HepG2 (cell line): Measurements from ENCODE around the gene VAMP2. TPM values are rescaled to one million over a fixed set of nuclear protein-coding genes. Genes with fewer than 3 reads are reported as not detected.
A peak's percentile ranks its signal among the peaks of the same experiment; 100 is the strongest.

ENCODE experiments used
- ESRRA ChIP-seq: sonication (generic); formaldehyde crosslinking; IDR thresholded peaks from 2 replicates; pipeline ENCODE4 v1.5.1; 2020; ENCODE audit warnings: mild to moderate bottlenecking, low read depth, missing genetic modification reagents
- GATAD2A ChIP-seq: IDR thresholded peaks from 2 replicates; pipeline ENCODE4 v1.6.1; 2016
- HHEX ChIP-seq: IDR thresholded peaks from 2 replicates; pipeline ENCODE4 v1.6.1; 2016; ENCODE audit warnings: control low read depth
- HOXA5 ChIP-seq: sonication (generic); formaldehyde crosslinking; IDR thresholded peaks from 2 replicates; pipeline ENCODE4 v1.4.0; 2020; ENCODE audit warnings: missing genetic modification reagents
- KLF11 ChIP-seq: IDR thresholded peaks from 2 replicates; pipeline ENCODE4 v1.6.1; 2016; ENCODE audit warnings: missing compliant biosample characterization
- LCORL ChIP-seq, 2 experiments: fragments of 450-650 bp in 1 of 2; sonication (generic) in 1 of 2; formaldehyde crosslinking in 1 of 2; IDR thresholded peaks; 2 replicates each; pipeline versions ENCODE4 v1.5.0 to v1.6.1; 2017 to 2020; ENCODE audit warnings: antibody characterized with exemption in 1 of 2, missing genetic modification reagents in 1 of 2
- MLLT10 ChIP-seq: sonication (generic); formaldehyde crosslinking; IDR thresholded peaks from 2 replicates; pipeline ENCODE4 v1.4.0; 2020; ENCODE audit warnings: missing genetic modification reagents
- MTA1 ChIP-seq: sonication (generic); formaldehyde crosslinking; IDR thresholded peaks from 2 replicates; pipeline ENCODE4 v1.4.0; 2020; ENCODE audit warnings: missing genetic modification reagents, mild to moderate bottlenecking, borderline replicate concordance
- MYC ChIP-seq: sonication (generic); formaldehyde crosslinking; IDR thresholded peaks from 2 replicates; pipeline ENCODE4 v1.9.0; 2021; ENCODE audit warnings: missing genetic modification reagents, borderline replicate concordance
- SAP130 ChIP-seq: IDR thresholded peaks from 2 replicates; pipeline ENCODE4 v1.6.1; 2016; ENCODE audit warnings: low read depth
- SMAD9 ChIP-seq: sonication (generic); formaldehyde crosslinking; IDR thresholded peaks from 2 replicates; pipeline ENCODE4 v1.5.1; 2020; ENCODE audit warnings: mild to moderate bottlenecking, missing genetic modification reagents
- SMYD3 ChIP-seq: sonication (generic); formaldehyde crosslinking; IDR thresholded peaks from 2 replicates; pipeline ENCODE4 v1.8.1; 2023; ENCODE audit warnings: mild to moderate bottlenecking, missing genetic modification reagents
- ZFP62 ChIP-seq: sonication (generic); formaldehyde crosslinking; IDR thresholded peaks from 2 replicates; pipeline ENCODE4 v1.4.0; 2020; ENCODE audit warnings: missing genetic modification reagents
- ZNF124 ChIP-seq: sonication (generic); formaldehyde crosslinking; IDR thresholded peaks from 2 replicates; pipeline ENCODE4 v1.4.0; 2020; ENCODE audit warnings: missing genetic modification reagents
- ZNF253 ChIP-seq: sonication (generic); formaldehyde crosslinking; IDR thresholded peaks from 2 replicates; pipeline ENCODE4 v1.8.0; 2022; ENCODE audit warnings: mild to moderate bottlenecking, missing genetic modification reagents, borderline replicate concordance
- ZNF451 ChIP-seq: sonication (generic); formaldehyde crosslinking; IDR thresholded peaks from 2 replicates; pipeline ENCODE4 v1.5.0; 2020; ENCODE audit warnings: mild to moderate bottlenecking, missing genetic modification reagents
- ZNF615 ChIP-seq: sonication (generic); formaldehyde crosslinking; IDR thresholded peaks from 2 replicates; pipeline ENCODE4 v1.5.0; 2020; ENCODE audit warnings: mild to moderate bottlenecking, missing genetic modification reagents, borderline replicate concordance
- ZNF670 ChIP-seq: sonication (generic); formaldehyde crosslinking; IDR thresholded peaks from 2 replicates; pipeline ENCODE4 v1.8.0; 2022; ENCODE audit warnings: mild to moderate bottlenecking, missing genetic modification reagents, borderline replicate concordance
- ZNF672 ChIP-seq: sonication (generic); formaldehyde crosslinking; IDR thresholded peaks from 2 replicates; pipeline ENCODE4 v1.8.1; 2022; ENCODE audit warnings: missing genetic modification reagents
- ZNF761 ChIP-seq: sonication (generic); formaldehyde crosslinking; conservative IDR thresholded peaks from 2 replicates; pipeline ENCODE4 v1.4.0; 2020; ENCODE audit warnings: mild to moderate bottlenecking, missing genetic modification reagents
- ZNF792 ChIP-seq: IDR thresholded peaks from 2 replicates; pipeline ENCODE4 v1.6.1; 2016
- polyA plus RNA-seq, 8 experiments: library from polyadenylated mRNA; depleted of rRNA in 3 of 8; stranded (reverse) in 7 of 8; unstranded in 1 of 8; fragments of >200 nt; fragmentation: Illumina TruSeq in 4 of 8; extraction: Trizol in 4 of 8; gene quantifications; 2 replicates each; pipeline versions ENCODE4 v1.2.1 to v1.2.3, GENCODE V29; 2011 to 2016; ENCODE audit warnings: low read depth in 4 of 8, missing spikeins in 1 of 8, mixed read lengths in 1 of 8; ENCODE audit not compliant: insufficient read depth in 1 of 8
- total RNA-seq, 5 experiments: library from RNA; depleted of rRNA; stranded (reverse); fragments of >200 nt; fragmentation: Illumina TruSeq; extraction: Trizol; gene quantifications; 2 replicates each; pipeline ENCODE4 v1.2.3, GENCODE V29; 2016; ENCODE audit warnings: low read depth in 1 of 5
- TF ChIP-seq, protein P1 (sequence below): sonication (generic); formaldehyde crosslinking; IDR thresholded peaks from 2 replicates; pipeline ENCODE4 v1.5.0; 2020; ENCODE audit warnings: missing genetic modification reagents, mild to moderate bottlenecking, borderline replicate concordance
- TF ChIP-seq, protein P2 (sequence below): IDR thresholded peaks from 2 replicates; pipeline ENCODE4 v1.6.1; 2018; ENCODE audit warnings: missing genetic modification reagents, mild to moderate bottlenecking, missing compliant biosample characterization
- TF ChIP-seq, protein P3 (sequence below): sonication (generic); formaldehyde crosslinking; IDR thresholded peaks from 2 replicates; pipeline ENCODE4 v1.4.0; 2020; ENCODE audit warnings: missing genetic modification reagents
- TF ChIP-seq, protein P4 (sequence below): sonication (generic); formaldehyde crosslinking; IDR thresholded peaks from 2 replicates; pipeline ENCODE4 v1.8.1; 2023; ENCODE audit warnings: missing genetic modification reagents, inconsistent platforms, borderline replicate concordance
- TF ChIP-seq, protein P5 (sequence below): sonication (generic); formaldehyde crosslinking; IDR thresholded peaks from 2 replicates; pipeline ENCODE4 v1.4.0; 2020; ENCODE audit warnings: mild to moderate bottlenecking, missing genetic modification reagents

The VAMP2 gene
- total and polyA plus RNA-seq, 2 of the 13 experiments (the other 11 are each of a cell fraction or from before 2014, with no cell fraction given): 3.9 to 17.2 TPM

DNA sequence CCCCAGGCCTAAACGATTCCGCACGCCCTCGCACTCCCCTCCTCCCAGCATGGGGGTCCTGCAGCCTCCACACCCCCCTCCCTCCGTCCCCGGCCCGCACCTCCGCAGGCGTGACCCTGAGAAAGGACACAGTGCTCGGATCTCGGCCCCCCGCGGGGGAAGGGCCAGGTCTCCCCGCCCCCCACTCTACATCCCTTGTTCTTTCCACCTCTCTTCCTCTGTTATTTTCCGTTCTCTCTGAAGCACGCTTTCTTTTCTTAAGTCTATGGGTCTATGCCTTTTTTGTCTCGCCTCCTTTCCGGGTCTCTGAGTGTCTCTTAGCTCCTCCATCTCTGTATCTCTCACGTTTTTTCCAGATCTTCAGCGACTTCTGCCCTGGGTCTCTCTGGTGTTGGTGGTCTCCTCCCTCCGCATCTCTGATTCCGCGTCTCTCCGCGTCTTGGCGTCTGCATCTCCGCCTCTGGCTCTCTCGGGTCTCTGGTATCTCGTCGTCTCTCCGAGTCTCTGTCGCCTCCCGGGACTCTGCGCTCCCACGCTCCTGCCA lies 36.7 kb downstream of the VAMP2 start (continued):
- TF ChIP-seq, protein P1, sequence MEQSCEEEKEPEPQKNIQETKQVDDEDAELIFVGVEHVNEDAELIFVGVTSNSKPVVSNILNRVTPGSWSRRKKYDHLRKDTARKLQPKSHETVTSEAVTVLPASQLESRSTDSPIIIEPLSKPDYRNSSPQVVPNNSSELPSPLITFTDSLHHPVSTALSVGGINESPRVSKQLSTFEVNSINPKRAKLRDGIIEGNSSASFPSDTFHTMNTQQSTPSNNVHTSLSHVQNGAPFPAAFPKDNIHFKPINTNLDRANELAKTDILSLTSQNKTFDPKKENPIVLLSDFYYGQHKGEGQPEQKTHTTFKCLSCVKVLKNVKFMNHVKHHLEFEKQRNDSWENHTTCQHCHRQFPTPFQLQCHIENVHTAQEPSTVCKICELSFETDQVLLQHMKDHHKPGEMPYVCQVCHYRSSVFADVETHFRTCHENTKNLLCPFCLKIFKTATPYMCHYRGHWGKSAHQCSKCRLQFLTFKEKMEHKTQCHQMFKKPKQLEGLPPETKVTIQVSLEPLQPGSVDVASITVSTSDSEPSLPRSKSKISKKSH (CRISPR knock-in tag): no peak
- TF ChIP-seq MLLT10 (CRISPR knock-in tag): no peak
- TF ChIP-seq, protein P2, sequence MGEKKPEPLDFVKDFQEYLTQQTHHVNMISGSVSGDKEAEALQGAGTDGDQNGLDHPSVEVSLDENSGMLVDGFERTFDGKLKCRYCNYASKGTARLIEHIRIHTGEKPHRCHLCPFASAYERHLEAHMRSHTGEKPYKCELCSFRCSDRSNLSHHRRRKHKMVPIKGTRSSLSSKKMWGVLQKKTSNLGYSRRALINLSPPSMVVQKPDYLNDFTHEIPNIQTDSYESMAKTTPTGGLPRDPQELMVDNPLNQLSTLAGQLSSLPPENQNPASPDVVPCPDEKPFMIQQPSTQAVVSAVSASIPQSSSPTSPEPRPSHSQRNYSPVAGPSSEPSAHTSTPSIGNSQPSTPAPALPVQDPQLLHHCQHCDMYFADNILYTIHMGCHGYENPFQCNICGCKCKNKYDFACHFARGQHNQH: no peak
- no peak for TF ChIP-seq HOXA5 (CRISPR knock-in tag)
- TF ChIP-seq LCORL (IDR thresholded peaks at IDR 0.05): no peak
- TF ChIP-seq LCORL (CRISPR knock-in tag; IDR thresholded peaks at IDR 0.05): no peak
- TF ChIP-seq, protein P3, sequence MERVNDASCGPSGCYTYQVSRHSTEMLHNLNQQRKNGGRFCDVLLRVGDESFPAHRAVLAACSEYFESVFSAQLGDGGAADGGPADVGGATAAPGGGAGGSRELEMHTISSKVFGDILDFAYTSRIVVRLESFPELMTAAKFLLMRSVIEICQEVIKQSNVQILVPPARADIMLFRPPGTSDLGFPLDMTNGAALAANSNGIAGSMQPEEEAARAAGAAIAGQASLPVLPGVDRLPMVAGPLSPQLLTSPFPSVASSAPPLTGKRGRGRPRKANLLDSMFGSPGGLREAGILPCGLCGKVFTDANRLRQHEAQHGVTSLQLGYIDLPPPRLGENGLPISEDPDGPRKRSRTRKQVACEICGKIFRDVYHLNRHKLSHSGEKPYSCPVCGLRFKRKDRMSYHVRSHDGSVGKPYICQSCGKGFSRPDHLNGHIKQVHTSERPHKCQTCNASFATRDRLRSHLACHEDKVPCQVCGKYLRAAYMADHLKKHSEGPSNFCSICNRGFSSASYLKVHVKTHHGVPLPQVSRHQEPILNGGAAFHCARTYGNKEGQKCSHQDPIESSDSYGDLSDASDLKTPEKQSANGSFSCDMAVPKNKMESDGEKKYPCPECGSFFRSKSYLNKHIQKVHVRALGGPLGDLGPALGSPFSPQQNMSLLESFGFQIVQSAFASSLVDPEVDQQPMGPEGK (CRISPR knock-in tag): peak; percentile 33; the same call in 1 of the 2 replicates
- TF ChIP-seq SMYD3 (CRISPR knock-in tag): no peak
- no peak for TF ChIP-seq KLF11 (CRISPR knock-in tag)
- no peak for TF ChIP-seq ESRRA
- TF ChIP-seq, protein P4, sequence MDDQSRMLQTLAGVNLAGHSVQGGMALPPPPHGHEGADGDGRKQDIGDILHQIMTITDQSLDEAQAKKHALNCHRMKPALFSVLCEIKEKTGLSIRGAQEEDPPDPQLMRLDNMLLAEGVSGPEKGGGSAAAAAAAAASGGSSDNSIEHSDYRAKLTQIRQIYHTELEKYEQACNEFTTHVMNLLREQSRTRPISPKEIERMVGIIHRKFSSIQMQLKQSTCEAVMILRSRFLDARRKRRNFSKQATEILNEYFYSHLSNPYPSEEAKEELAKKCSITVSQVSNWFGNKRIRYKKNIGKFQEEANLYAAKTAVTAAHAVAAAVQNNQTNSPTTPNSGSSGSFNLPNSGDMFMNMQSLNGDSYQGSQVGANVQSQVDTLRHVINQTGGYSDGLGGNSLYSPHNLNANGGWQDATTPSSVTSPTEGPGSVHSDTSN (CRISPR knock-in tag): no peak
- TF ChIP-seq ZNF761: no peak
- 0 out of 2 replicates have a peak, but pooled peaks have one; percentile 9 for TF ChIP-seq ZNF792 (CRISPR knock-in tag)
- no peak for TF ChIP-seq ZNF451 (CRISPR knock-in tag)
- no peak for TF ChIP-seq ZFP62 (CRISPR knock-in tag)
- TF ChIP-seq ZNF253 (CRISPR knock-in tag): no peak
- TF ChIP-seq SMAD9 (CRISPR knock-in tag): no peak
- TF ChIP-seq, protein P5, sequence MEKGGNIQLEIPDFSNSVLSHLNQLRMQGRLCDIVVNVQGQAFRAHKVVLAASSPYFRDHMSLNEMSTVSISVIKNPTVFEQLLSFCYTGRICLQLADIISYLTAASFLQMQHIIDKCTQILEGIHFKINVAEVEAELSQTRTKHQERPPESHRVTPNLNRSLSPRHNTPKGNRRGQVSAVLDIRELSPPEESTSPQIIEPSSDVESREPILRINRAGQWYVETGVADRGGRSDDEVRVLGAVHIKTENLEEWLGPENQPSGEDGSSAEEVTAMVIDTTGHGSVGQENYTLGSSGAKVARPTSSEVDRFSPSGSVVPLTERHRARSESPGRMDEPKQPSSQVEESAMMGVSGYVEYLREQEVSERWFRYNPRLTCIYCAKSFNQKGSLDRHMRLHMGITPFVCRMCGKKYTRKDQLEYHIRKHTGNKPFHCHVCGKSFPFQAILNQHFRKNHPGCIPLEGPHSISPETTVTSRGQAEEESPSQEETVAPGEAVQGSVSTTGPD (CRISPR knock-in tag): no peak
- TF ChIP-seq ZNF672 (CRISPR knock-in tag): no peak
- 0 out of 2 replicates have a peak, but pooled peaks have one; percentile 6 for TF ChIP-seq GATAD2A (CRISPR knock-in tag)
- no peak for TF ChIP-seq ZNF670 (CRISPR knock-in tag)
- TF ChIP-seq ZNF615 (CRISPR knock-in tag): no peak
- TF ChIP-seq HHEX (CRISPR knock-in tag): no peak
- no peak for TF ChIP-seq MTA1
- TF ChIP-seq MYC: no peak
- no peak for TF ChIP-seq SAP130 (CRISPR knock-in tag)
- 0 out of 2 replicates have a peak, but pooled peaks have one; percentile 8 for TF ChIP-seq ZNF124 (CRISPR knock-in tag)
